HG02981 (cell line): ENCODE results near the gene SUSD4.
A peak's percentile ranks its signal among the peaks of the same experiment; 100 is the strongest.
"Not testable (repeated sequence)": the region's sequence is repeated elsewhere in the genome, so short reads cannot be mapped to it uniquely, and the experiment has no call there.

Source experiments
- ATAC-seq: cut with Tn5 transposase; IDR thresholded peaks from one replicate; pipeline ENCODE4 v1.9.1; 2021; ENCODE audit warnings: mild to moderate bottlenecking, moderate library complexity; ENCODE audit not compliant: unreplicated experiment

SUSD4 gene, protein sequence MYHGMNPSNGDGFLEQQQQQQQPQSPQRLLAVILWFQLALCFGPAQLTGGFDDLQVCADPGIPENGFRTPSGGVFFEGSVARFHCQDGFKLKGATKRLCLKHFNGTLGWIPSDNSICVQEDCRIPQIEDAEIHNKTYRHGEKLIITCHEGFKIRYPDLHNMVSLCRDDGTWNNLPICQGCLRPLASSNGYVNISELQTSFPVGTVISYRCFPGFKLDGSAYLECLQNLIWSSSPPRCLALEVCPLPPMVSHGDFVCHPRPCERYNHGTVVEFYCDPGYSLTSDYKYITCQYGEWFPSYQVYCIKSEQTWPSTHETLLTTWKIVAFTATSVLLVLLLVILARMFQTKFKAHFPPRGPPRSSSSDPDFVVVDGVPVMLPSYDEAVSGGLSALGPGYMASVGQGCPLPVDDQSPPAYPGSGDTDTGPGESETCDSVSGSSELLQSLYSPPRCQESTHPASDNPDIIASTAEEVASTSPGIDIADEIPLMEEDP

DNA sequence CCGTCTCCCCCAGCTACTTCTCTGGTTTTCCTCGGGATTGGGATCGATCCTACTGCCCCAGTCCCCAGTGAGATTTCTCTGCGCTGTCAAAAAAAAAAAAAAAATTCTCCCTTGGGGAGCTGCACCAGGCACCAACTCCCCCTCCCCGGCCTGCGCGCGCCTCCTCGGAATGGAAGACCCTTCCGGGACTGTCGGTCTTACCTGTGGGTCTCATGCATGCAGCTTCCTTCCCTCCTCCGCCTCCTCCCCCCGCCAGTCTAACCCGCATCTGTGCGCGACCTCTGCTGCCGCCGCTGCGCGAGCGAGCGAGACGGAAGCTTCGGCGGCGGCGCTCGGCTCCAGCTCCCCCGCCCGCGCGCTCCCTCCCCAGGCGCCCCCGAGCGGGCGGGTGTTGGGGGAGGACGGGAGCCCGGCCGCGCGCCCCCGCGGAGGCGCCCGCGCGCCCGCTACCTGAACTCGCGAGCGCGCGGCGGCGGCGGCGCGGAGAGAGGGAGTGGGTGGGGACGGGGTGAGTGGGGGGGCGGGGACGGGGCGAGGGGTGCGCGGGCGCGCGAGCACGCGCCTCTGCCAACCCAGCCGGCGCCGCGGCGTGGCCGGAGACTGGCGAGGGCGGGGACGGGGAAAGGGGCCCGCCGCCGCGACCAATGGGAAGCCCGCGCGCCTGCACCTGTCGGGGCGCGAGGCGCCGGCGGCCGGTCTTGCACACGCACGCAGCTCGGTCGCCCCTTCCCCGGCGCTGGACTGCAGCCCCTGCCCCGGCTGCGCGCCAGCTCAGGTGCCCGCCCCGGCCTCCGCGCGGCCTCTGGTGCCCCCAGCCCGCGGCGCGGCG lies at the start of gene SUSD4:
Gene SUSD4 (minus strand): TSS at position 321 of the 829 bp plus-strand sequence. CDS start 751 bp downstream, outside the sequence.
- ATAC-seq, result peak; percentile 63

GRCh38 chr1:223413216-223413615 lies 49.2 kb upstream of the SUSD4 start:
- no peak for ATAC-seq

DNA sequence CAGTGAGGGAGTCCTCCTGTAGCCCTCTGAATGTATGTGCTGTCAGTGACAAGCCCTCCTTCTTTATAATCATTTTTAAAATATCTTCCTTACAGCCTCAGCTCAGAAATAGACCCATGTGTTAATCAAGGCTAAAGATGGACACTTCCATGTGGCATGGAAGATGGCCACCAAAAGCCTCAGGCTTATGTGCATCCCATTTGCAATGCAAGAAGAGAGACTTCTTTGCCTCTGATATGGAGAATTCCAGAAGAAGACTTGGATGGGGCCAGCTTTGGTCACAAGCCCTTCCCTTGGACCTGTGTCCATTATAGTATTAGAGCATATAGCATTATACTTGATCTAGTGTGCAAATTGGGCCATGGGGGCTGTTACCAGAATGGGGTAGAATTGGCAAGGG lies 47.7 kb upstream of the SUSD4 start:
- no peak for ATAC-seq

GRCh38 chr1:223411309-223411708 lies 47.3 kb upstream of the SUSD4 start:
- ATAC-seq, result no peak

DNA sequence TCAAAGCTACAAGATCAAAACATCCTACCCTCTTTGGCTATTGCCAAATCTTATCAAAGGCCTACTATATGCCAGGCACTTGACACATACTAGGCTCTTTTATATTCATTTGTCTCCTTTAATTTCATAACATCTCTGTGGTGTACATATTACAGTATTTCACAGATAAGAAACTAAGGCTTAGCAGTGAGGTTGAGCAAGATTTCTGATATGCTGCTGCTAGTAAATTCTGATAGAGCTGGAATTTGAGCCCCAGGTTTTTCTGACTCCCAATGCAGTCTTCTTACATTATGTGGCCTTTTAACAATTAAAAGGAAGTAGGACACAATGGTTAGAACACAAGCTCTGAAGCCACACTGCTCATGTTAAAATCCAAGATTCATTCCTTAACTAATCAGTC lies 46.1 kb upstream of the SUSD4 start:
- ATAC-seq, result no peak

DNA sequence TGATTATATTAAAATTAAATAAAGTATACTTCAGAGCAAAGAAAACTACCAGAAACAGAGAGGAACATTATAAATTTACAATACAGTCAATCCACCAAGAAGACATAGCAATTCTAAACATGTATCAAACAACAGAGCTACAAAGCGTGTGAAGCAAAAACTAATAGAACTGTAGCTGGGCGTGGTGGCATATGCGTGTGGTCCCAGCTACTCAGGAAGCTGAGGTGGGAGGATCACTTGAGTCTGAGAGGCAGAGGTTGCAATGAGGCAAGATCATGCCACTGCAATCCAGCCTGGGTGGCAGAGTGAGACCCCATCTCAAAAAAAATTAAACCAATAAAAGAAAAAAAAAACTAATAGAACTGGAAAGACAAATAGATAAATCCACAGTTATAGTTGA lies 41.5 kb upstream of the SUSD4 start:
- no peak for ATAC-seq

- ATAC-seq, result no peak
Observed at GRCh38 chr1:223403184-223403815, 39.3 kb upstream of the SUSD4 start.

GRCh38 chr1:223402790-223403142 lies 38.8 kb upstream of the SUSD4 start:
- ATAC-seq, result no peak

- ATAC-seq, result no peak
Observed at GRCh38 chr1:223401873-223402789, 38.2 kb upstream of the SUSD4 start.

- ATAC-seq, result not testable (repeated sequence)
Observed at GRCh38 chr1:223399393-223399792, 35.4 kb upstream of the SUSD4 start.

DNA sequence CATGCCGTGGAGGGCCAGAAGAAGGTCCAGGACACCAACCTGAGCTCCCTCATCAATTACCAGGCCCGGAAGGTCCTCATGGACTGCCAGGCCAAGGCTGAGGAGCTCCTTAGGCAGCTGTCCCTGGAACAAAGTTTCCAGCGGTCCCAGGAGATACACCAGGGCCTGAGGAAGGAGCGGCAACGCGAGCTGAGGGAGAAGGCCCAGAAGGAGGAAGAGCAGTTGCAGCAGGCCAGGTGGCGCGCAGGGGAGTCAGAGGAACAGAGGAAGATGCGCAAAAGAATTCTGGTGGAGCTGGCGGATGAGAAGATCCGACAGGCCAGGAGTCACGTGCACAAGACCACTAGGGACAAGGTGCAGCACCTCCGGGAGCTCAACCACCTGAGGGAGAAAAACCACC lies 30.7 kb upstream of the SUSD4 start:
- no peak for ATAC-seq

GRCh38 chr1:223394242-223394641 lies 30.3 kb upstream of the SUSD4 start:
- no peak for ATAC-seq

GRCh38 chr1:223393275-223394214 lies 29.6 kb upstream of the SUSD4 start, which contains the start of gene CCDC185:
TSS of gene CCDC185 (plus strand) at chr1:223393415. CDS start at chr1:223393476, 61 bp downstream.
- no peak for ATAC-seq

DNA sequence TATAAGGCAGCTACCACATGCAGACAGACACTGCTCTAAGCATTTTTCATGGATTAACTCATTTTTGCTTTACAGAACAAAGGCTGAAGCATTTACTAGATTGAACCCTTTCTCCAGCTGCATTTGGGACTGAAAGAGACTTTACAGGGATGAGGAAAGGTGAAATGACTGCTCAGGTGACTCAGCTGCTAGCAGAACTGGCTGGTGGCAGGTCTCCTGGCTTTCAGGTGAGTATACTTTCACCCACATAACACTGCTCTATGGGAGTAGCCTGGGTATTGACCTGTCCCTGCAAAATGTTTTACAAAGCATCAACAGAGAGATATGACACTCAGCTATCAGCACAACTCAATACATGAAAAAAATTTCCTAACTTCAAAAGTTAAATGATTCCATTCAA lies 26.6 kb upstream of the SUSD4 start:
- ATAC-seq, result no peak

GRCh38 chr1:223386013-223386412 lies 22.0 kb upstream of the SUSD4 start:
- ATAC-seq, result no peak

- ATAC-seq, result no peak
Observed at GRCh38 chr1:223378754-223379153, 14.8 kb upstream of the SUSD4 start.

DNA sequence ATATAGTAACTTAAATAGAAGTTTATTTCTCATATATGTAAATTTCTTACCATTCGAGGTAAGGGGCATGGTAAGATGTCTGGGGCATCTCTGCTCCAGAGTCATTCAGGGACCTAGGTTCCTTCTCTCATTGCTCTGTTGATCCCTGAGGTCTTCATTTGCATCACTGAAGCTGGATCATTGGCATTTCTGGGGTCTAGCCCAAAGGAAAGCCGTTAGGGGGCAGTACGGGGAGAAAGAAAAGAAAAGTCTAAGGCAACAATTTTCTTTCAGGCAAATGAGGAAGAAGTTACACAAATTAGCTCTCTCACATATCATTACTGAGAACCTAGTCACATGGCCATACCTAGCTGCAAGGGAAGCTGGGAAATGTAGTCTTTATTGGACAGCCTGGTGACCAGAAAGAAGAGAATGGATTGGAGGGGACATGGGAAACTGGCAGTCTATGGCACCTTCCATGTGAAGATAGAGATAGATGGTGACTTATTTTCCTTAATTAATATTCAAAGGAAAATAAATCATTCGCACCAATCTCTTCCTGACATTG lies 10.2 kb upstream of the SUSD4 start:
- ATAC-seq, result no peak

DNA sequence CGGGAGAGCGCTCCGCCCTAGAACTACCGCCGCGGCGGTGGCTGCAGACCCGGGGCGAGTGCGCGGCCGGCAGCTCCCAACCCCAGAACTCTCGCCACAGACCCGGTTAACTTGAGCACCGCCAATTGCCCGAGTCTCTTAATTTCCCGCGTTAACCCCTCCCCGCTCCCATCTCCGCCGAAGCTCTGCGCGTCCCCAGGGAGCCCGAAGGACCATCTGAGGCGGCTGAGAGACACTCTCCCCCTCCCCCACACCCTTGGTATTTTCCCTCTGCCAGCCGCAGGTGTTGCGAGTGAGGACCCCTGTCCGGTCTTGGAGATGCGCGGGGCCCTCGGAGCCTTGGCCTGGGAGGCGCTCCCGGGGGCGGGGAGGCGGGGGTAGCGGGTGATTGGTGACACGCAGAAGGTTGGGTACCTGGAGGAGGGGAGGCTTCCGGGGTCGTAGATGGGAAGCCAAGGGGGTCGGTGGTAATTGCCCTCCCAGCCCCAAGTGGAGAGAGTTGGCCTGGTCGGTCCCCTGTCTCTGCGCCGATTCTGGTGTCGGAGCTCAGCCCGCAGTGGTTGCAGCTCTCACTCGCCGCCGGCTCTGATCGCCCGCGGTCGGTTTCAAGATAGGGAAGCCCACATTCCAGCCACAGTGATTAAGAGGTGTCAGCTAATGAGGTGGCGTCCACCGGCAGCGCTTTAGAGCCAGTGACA lies 858 bp upstream of the SUSD4 start:
- peak; percentile 24 for ATAC-seq
